ENCODE results near the gene FSD1L.

Gene FSD1L

GRCh38 chr9:105455836-105456475 is 8.1 kb downstream of the FSD1L start:
- Histone ChIP-seq H3K4me3 (ENCODE audit: extremely low read depth, insufficient read depth, low read length, poor library complexity, severe bottlenecking) (no peak overlapping the region), H3K4me1 (ENCODE audit: control insufficient read depth, insufficient read depth, low read length, poor library complexity, severe bottlenecking) (peaks cover 4% of the 10 kb centered on the region), H3K36me3 (ENCODE audit: control insufficient read depth, insufficient read depth, low read length) (peaks cover 19% of the 10 kb centered on the region), H3K27ac (ENCODE audit: low read depth, low read length, severe bottlenecking) (no peak overlapping the region), H3K9me3 (ENCODE audit: control insufficient read depth, low read length) (peaks cover 13% of the 10 kb centered on the region)
- 100% methylated on average over 1 to 2 of the region's 2 CpGs for WGBS, 2 experiments (ENCODE audit: insufficient coverage in 2 of 2)

GRCh38 chr9:105457560-105458294 is 9.9 kb downstream of the FSD1L start:
- WGBS, 2 experiments (ENCODE audit: insufficient coverage in 2 of 2): 95 to 97% methylated on average over 13 to 14 of the region's 15 CpGs
- H3K27ac ChIP-seq (ENCODE audit: low read depth, low read length, severe bottlenecking): no peak overlapping the region
- H3K36me3 ChIP-seq (ENCODE audit: control insufficient read depth, insufficient read depth, low read length): peaks cover 19% of the 10 kb centered on the region
- H3K4me1 ChIP-seq (ENCODE audit: control insufficient read depth, insufficient read depth, low read length, poor library complexity, severe bottlenecking): no peaks in the 10 kb centered on the region
- H3K9me3 ChIP-seq (ENCODE audit: control insufficient read depth, low read length): peaks cover 13% of the 10 kb centered on the region
- no peak overlapping the region for H3K4me3 ChIP-seq (ENCODE audit: extremely low read depth, insufficient read depth, low read length, poor library complexity, severe bottlenecking)

- Histone ChIP-seq H3K9me3 (ENCODE audit: control insufficient read depth, low read length) (peaks cover 13% of the 10 kb centered on the region), H3K36me3 (ENCODE audit: control insufficient read depth, insufficient read depth, low read length) (peaks cover 19% of the 10 kb centered on the region), H3K4me1 (ENCODE audit: control insufficient read depth, insufficient read depth, low read length, poor library complexity, severe bottlenecking) (no peaks in the 10 kb centered on the region), H3K4me3 (ENCODE audit: extremely low read depth, insufficient read depth, low read length, poor library complexity, severe bottlenecking) (no peak overlapping the region), H3K27ac (ENCODE audit: low read depth, low read length, severe bottlenecking) (no peak overlapping the region)
- WGBS, 2 experiments (ENCODE audit: insufficient coverage in 2 of 2): 94 to 100% methylated on average over 2 of the region's 3 CpGs
Measured at GRCh38 chr9:105458404-105458803, 10.6 kb downstream of the FSD1L start.

- no peak overlapping the region for H3K4me3 ChIP-seq (ENCODE audit: extremely low read depth, insufficient read depth, low read length, poor library complexity, severe bottlenecking)
- peaks cover 13% of the 10 kb centered on the region for H3K9me3 ChIP-seq (ENCODE audit: control insufficient read depth, low read length)
- no peaks in the 10 kb centered on the region for H3K4me1 ChIP-seq (ENCODE audit: control insufficient read depth, insufficient read depth, low read length, poor library complexity, severe bottlenecking)
- 100% methylated on average over 1 of the region's 2 CpGs for WGBS, 2 experiments (ENCODE audit: insufficient coverage in 2 of 2)
- H3K36me3 ChIP-seq (ENCODE audit: control insufficient read depth, insufficient read depth, low read length): peaks cover 19% of the 10 kb centered on the region
- H3K27ac ChIP-seq (ENCODE audit: low read depth, low read length, severe bottlenecking): no peak overlapping the region
Measured at GRCh38 chr9:105459336-105459735, 11.5 kb downstream of the FSD1L start.

GRCh38 chr9:105466898-105467455 is 19.1 kb downstream of the FSD1L start:
- no peaks in the 10 kb centered on the region for H3K4me1 ChIP-seq (ENCODE audit: control insufficient read depth, insufficient read depth, low read length, poor library complexity, severe bottlenecking)
- no peaks in the 10 kb centered on the region for H3K9me3 ChIP-seq (ENCODE audit: control insufficient read depth, low read length)
- H3K27ac ChIP-seq (ENCODE audit: low read depth, low read length, severe bottlenecking): no peak overlapping the region
- H3K4me3 ChIP-seq (ENCODE audit: extremely low read depth, insufficient read depth, low read length, poor library complexity, severe bottlenecking): no peak overlapping the region
- peaks cover 46% of the 10 kb centered on the region for H3K36me3 ChIP-seq (ENCODE audit: control insufficient read depth, insufficient read depth, low read length)
- 93 to 100% methylated on average over 2 of the region's 3 CpGs for WGBS, 2 experiments (ENCODE audit: insufficient coverage in 2 of 2)

- Histone ChIP-seq H3K27ac (ENCODE audit: low read depth, low read length, severe bottlenecking) (no peak overlapping the region), H3K9me3 (ENCODE audit: control insufficient read depth, low read length) (no peaks in the 10 kb centered on the region), H3K36me3 (ENCODE audit: control insufficient read depth, insufficient read depth, low read length) (peaks cover 51% of the 10 kb centered on the region), H3K4me3 (ENCODE audit: extremely low read depth, insufficient read depth, low read length, poor library complexity, severe bottlenecking) (no peak overlapping the region), H3K4me1 (ENCODE audit: control insufficient read depth, insufficient read depth, low read length, poor library complexity, severe bottlenecking) (no peaks in the 10 kb centered on the region)
- WGBS, 2 experiments (ENCODE audit: insufficient coverage in 2 of 2): no CpG with 5 or more reads among the region's 1 CpG
Measured at GRCh38 chr9:105468875-105469274, 21.0 kb downstream of the FSD1L start.

- WGBS, 2 experiments (ENCODE audit: insufficient coverage in 2 of 2): no CpG with 5 or more reads among the region's 2 CpGs
- Histone ChIP-seq H3K4me1 (ENCODE audit: control insufficient read depth, insufficient read depth, low read length, poor library complexity, severe bottlenecking) (no peaks in the 10 kb centered on the region), H3K36me3 (ENCODE audit: control insufficient read depth, insufficient read depth, low read length) (peaks cover 26% of the 10 kb centered on the region), H3K4me3 (ENCODE audit: extremely low read depth, insufficient read depth, low read length, poor library complexity, severe bottlenecking) (no peak overlapping the region), H3K9me3 (ENCODE audit: control insufficient read depth, low read length) (no peaks in the 10 kb centered on the region), H3K27ac (ENCODE audit: low read depth, low read length, severe bottlenecking) (no peak overlapping the region)
Measured at GRCh38 chr9:105473221-105473620, 25.4 kb downstream of the FSD1L start.

GRCh38 chr9:105475302-105475701 is 27.5 kb downstream of the FSD1L start:
- WGBS, 2 experiments (ENCODE audit: insufficient coverage in 2 of 2): 43% methylated on average over 1 of the region's 2 CpGs; no CpG with 5 or more reads in 1 of the 2 experiments
- Histone ChIP-seq H3K36me3 (ENCODE audit: control insufficient read depth, insufficient read depth, low read length) (peaks cover 11% of the 10 kb centered on the region), H3K9me3 (ENCODE audit: control insufficient read depth, low read length) (no peaks in the 10 kb centered on the region), H3K4me1 (ENCODE audit: control insufficient read depth, insufficient read depth, low read length, poor library complexity, severe bottlenecking) (no peaks in the 10 kb centered on the region), H3K4me3 (ENCODE audit: extremely low read depth, insufficient read depth, low read length, poor library complexity, severe bottlenecking) (no peak overlapping the region), H3K27ac (ENCODE audit: low read depth, low read length, severe bottlenecking) (no peak overlapping the region)

GRCh38 chr9:105479846-105480245 is 32.0 kb downstream of the FSD1L start:
- Histone ChIP-seq H3K27ac (ENCODE audit: low read depth, low read length, severe bottlenecking) (no peak overlapping the region), H3K4me3 (ENCODE audit: extremely low read depth, insufficient read depth, low read length, poor library complexity, severe bottlenecking) (no peak overlapping the region), H3K9me3 (ENCODE audit: control insufficient read depth, low read length) (no peaks in the 10 kb centered on the region)

GRCh38 chr9:105483618-105484017 is 35.8 kb downstream of the FSD1L start:
- peaks cover 15% of the 10 kb centered on the region for H3K36me3 ChIP-seq (ENCODE audit: control insufficient read depth, insufficient read depth, low read length)
- H3K4me3 ChIP-seq (ENCODE audit: extremely low read depth, insufficient read depth, low read length, poor library complexity, severe bottlenecking): no peak overlapping the region
- no peaks in the 10 kb centered on the region for H3K9me3 ChIP-seq (ENCODE audit: control insufficient read depth, low read length)
- no peak overlapping the region for H3K27ac ChIP-seq (ENCODE audit: low read depth, low read length, severe bottlenecking)
- H3K4me1 ChIP-seq (ENCODE audit: control insufficient read depth, insufficient read depth, low read length, poor library complexity, severe bottlenecking): no peaks in the 10 kb centered on the region

More at GRCh38 chr9:105479846-105480245, 32.0 kb downstream of the FSD1L start:
- no peaks in the 10 kb centered on the region for H3K4me1 ChIP-seq (ENCODE audit: control insufficient read depth, insufficient read depth, low read length, poor library complexity, severe bottlenecking)
- no peaks in the 10 kb centered on the region for H3K36me3 ChIP-seq (ENCODE audit: control insufficient read depth, insufficient read depth, low read length)

- Histone ChIP-seq H3K27ac (ENCODE audit: low read depth, low read length, severe bottlenecking) (no peak overlapping the region), H3K36me3 (ENCODE audit: control insufficient read depth, insufficient read depth, low read length) (peaks cover 20% of the 10 kb centered on the region), H3K9me3 (ENCODE audit: control insufficient read depth, low read length) (no peaks in the 10 kb centered on the region), H3K4me1 (ENCODE audit: control insufficient read depth, insufficient read depth, low read length, poor library complexity, severe bottlenecking) (no peaks in the 10 kb centered on the region), H3K4me3 (ENCODE audit: extremely low read depth, insufficient read depth, low read length, poor library complexity, severe bottlenecking) (no peak overlapping the region)
- WGBS, 2 experiments (ENCODE audit: insufficient coverage in 2 of 2): 90% methylated on average over 2 of the region's 2 CpGs; no CpG with 5 or more reads in 1 of the 2 experiments
Measured at GRCh38 chr9:105484226-105484625, 36.4 kb downstream of the FSD1L start.

Data from mesodermal cell (in vitro differentiated cells).